ENCODE measurements around the gene CDR2.

GRCh38 chr16:22359679-22360078 lies 14.7 kb downstream of the CDR2 start:
- no peak for TF ChIP-seq CTCF (IDR thresholded peaks at IDR 0.05)
- no peak for TF ChIP-seq EZH2 (IDR thresholded peaks at IDR 0.05; ENCODE audit: borderline replicate concordance, insufficient read depth, low read depth, low read length, poor library complexity, severe bottlenecking)
